HEK293 (cell line): ENCODE measurements around the gene TMEM179B.
A peak's percentile ranks its signal among the peaks of the same experiment; 100 is the strongest.
"Not testable (repeated sequence)": the region's sequence is repeated elsewhere in the genome, so short reads cannot be mapped to it uniquely, and the experiment has no call there.

Experiments used
- CTCF ChIA-PET: fragments of 350-600 bp; formaldehyde crosslinking; extraction: SDS; loops from one replicate; lab custom pipeline; 2021; ENCODE audit warnings: antibody characterized with exemption; lab: Yijun Ruan, JAX
- POLR2A ChIA-PET: fragments of 300-600 bp; formaldehyde crosslinking; extraction: SDS; loops from one replicate; lab custom pipeline; 2020; ENCODE audit warnings: antibody characterized with exemption, inconsistent platforms; lab: Yijun Ruan, JAX
- H3K27ac ChIP-seq: fragments of 200-500 bp; sonication (Bioruptor generic); 2 replicates; pipeline ENCODE4 v1.5.1; 2014; ENCODE audit warnings: low read depth, low read length, control low read depth, inconsistent platforms; ENCODE audit errors: extremely low read depth
- H3K36me3 ChIP-seq, 2 experiments: fragments of 200-500 bp in 1 of 2; sonication (Bioruptor generic) in 1 of 2; 1 replicate in 1 of 2; 2 replicates in 1 of 2; pipeline ENCODE4 v1.5.1; 2014 to 2017; ENCODE audit warnings: inconsistent platforms in 2 of 2, low read length in 2 of 2; ENCODE audit not compliant: control insufficient read depth in 2 of 2, insufficient read depth in 1 of 2
- H3K4me1 ChIP-seq: fragments of 200-500 bp; sonication (Bioruptor generic); 2 replicates; pipeline ENCODE4 v1.5.1; 2014; ENCODE audit warnings: mild to moderate bottlenecking, low read length, inconsistent platforms; ENCODE audit not compliant: control insufficient read depth, insufficient read depth
- H3K4me3 ChIP-seq: 2 replicates; pipeline ENCODE4 v1.5.1; 2011; ENCODE audit warnings: low read depth, mild to moderate bottlenecking, control low read depth, low read length, moderate library complexity
- H3K9me3 ChIP-seq: fragments of 200-500 bp; sonication (Bioruptor generic); 2 replicates; pipeline ENCODE4 v1.5.1; 2014; ENCODE audit warnings: low read depth, low read length, inconsistent platforms; ENCODE audit not compliant: control insufficient read depth, insufficient read depth
- BCL11A ChIP-seq: fragments of 450-650 bp; formaldehyde crosslinking; IDR thresholded peaks from 2 replicates; pipeline ENCODE4 v1.5.1; 2016; ENCODE audit warnings: low read depth, missing biosample characterization, missing genetic modification characterization
- KLF7 ChIP-seq: fragments of 450-650 bp; formaldehyde crosslinking; IDR thresholded peaks from 2 replicates; pipeline ENCODE4 v1.5.1; 2016; ENCODE audit warnings: missing biosample characterization, missing genetic modification characterization, borderline replicate concordance
- SP7 ChIP-seq: fragments of 450-650 bp; formaldehyde crosslinking; IDR thresholded peaks from 2 replicates; pipeline ENCODE4 v1.5.1; 2016; ENCODE audit warnings: missing biosample characterization, missing genetic modification characterization
- WT1 ChIP-seq: fragments of 450-650 bp; formaldehyde crosslinking; IDR thresholded peaks from 2 replicates; pipeline ENCODE4 v1.5.1; 2016; ENCODE audit warnings: missing biosample characterization, missing genetic modification characterization
- ZEB2 ChIP-seq: fragments of 450-650 bp; formaldehyde crosslinking; IDR thresholded peaks from 2 replicates; pipeline ENCODE4 v1.5.1; 2016; ENCODE audit warnings: missing biosample characterization, missing genetic modification characterization
- ZFHX2 ChIP-seq: fragments of 450-650 bp; formaldehyde crosslinking; conservative IDR thresholded peaks from 2 replicates; pipeline ENCODE4 v1.5.1; 2016; ENCODE audit warnings: missing biosample characterization, missing genetic modification characterization
- ZNF132 ChIP-seq: fragments of 450-650 bp; formaldehyde crosslinking; IDR thresholded peaks from 2 replicates; pipeline ENCODE4 v1.5.1; 2017; ENCODE audit warnings: missing biosample characterization, missing genetic modification characterization, borderline replicate concordance
- ZNF133 ChIP-seq: fragments of 450-650 bp; formaldehyde crosslinking; IDR thresholded peaks from 2 replicates; pipeline ENCODE4 v1.5.1; 2016; ENCODE audit warnings: missing biosample characterization, missing genetic modification characterization
- ZNF223 ChIP-seq: fragments of 450-650 bp; formaldehyde crosslinking; IDR thresholded peaks from 2 replicates; pipeline ENCODE4 v1.5.1; 2016; ENCODE audit warnings: missing biosample characterization, missing genetic modification characterization
- ZNF292 ChIP-seq: fragments of 450-650 bp; formaldehyde crosslinking; IDR thresholded peaks from 2 replicates; pipeline ENCODE4 v1.5.1; 2016; ENCODE audit warnings: low read depth, missing biosample characterization, missing genetic modification characterization, borderline replicate concordance
- ZNF366 ChIP-seq: fragments of 450-650 bp; formaldehyde crosslinking; conservative IDR thresholded peaks from 2 replicates; pipeline ENCODE4 v1.5.1; 2016; ENCODE audit warnings: missing biosample characterization, missing genetic modification characterization
- ZNF626 ChIP-seq: fragments of 450-650 bp; sonication (Bioruptor Pico); formaldehyde crosslinking; IDR thresholded peaks from 2 replicates; pipeline ENCODE4 v1.5.1; 2018; ENCODE audit warnings: missing biosample characterization, missing genetic modification characterization, inconsistent platforms
- ZNF670 ChIP-seq: fragments of 450-650 bp; formaldehyde crosslinking; IDR thresholded peaks from 2 replicates; pipeline ENCODE4 v1.5.1; 2016; ENCODE audit warnings: missing biosample characterization, missing genetic modification characterization, low read depth
- ZNF677 ChIP-seq: fragments of 450-650 bp; IDR thresholded peaks from 2 replicates; pipeline ENCODE4 v1.5.0; 2018; ENCODE audit warnings: missing biosample characterization, mild to moderate bottlenecking, missing genetic modification characterization, moderate library complexity
- ZNF792 ChIP-seq: fragments of 450-650 bp; formaldehyde crosslinking; IDR thresholded peaks from 2 replicates; pipeline ENCODE4 v1.5.1; 2016; ENCODE audit warnings: missing biosample characterization, missing genetic modification characterization
- ZNF843 ChIP-seq: fragments of 450-650 bp; formaldehyde crosslinking; IDR thresholded peaks from 2 replicates; pipeline ENCODE4 v1.5.1; 2016; ENCODE audit warnings: missing biosample characterization, missing genetic modification characterization
- TF ChIP-seq, protein P1 (sequence below): fragments of 450-650 bp; formaldehyde crosslinking; conservative IDR thresholded peaks from 2 replicates; pipeline ENCODE4 v1.5.1; 2016; ENCODE audit warnings: low read depth, missing biosample characterization, missing genetic modification characterization
- TF ChIP-seq, protein P2 (sequence below): fragments of 450-650 bp; formaldehyde crosslinking; IDR thresholded peaks from 2 replicates; pipeline ENCODE4 v1.5.1; 2016; ENCODE audit warnings: missing biosample characterization, missing genetic modification characterization

TMEM179B gene

DNA sequence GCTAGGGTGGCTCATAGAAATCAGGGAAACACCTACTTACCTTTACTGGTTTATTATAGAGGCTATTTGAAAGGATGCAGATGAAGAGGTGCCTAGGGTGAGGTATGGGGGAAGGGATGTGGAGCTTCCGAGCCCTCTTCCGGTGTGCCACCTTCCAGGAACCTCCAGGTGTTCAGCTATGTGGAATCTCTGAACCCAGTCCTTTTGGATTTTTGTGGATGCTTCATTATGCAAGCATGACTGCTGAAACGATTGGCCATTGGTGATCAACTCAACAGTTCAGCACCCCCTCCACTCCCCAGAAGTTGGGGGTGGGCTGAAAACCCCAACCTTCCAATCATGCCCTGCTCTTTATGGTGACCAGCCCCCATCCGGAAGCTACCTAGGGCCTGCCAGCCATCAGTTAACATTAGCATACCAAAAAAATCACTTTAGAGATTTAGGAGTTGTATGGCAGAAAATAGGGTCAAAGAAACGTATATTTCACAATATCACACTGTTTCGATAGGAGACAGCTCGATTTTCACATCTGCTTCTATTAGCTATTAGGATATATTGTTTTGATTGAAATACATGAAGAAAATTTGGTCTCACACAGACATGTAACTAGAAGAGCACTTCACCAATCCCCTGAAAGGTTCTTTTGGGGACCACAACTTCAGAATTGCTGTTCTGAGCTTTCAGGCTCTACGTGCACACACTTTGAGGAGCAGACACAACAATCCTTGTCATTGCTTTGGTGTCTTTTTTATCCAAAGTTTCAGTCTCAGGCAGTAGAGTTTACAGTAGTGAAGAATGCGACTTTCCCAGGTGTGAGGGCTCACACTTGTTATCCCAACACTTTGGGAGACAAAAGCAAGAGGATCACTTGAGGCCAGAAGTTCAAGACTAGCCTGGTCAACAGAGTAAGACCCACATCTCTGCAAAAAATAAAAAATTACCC is 29.1 kb upstream of the TMEM179B start:
- no peak overlapping the region for H3K27ac ChIP-seq
- POLR2A ChIA-PET, result interaction anchor here (1.1 to 1.5 kb wide), 3 partner anchors 11 to 97 kb away, joined by 3 to 4 read pairs (median 4); partner anchors contain the start of gene TMEM179B

DNA sequence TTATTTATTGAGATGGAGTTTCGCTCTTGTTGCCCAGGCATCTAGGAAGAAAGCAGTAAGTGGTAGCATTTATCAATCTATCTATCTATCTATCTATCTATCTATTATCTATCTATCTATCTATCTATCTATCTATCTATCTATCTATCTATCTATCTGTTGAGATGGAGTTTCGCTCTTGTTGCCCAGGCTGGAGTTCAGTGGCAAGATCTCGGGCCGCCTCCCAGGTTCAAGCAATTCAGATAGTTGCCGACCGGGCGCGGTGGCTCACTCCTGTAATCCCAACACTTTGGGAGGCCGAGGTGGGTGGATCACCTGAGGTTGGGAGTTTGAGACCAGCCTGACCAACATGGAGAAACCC is 26.4 kb upstream of the TMEM179B start:
- TF ChIP-seq WT1 (0 out of 2 replicates have a peak, but pooled peaks have one; percentile 11), ZNF366 (peak; percentile 70)
- H3K9me3 ChIP-seq, H3K4me3 ChIP-seq, H3K4me1 ChIP-seq, H3K27ac ChIP-seq: not testable (repeated sequence)
- H3K36me3 ChIP-seq, result peaks cover 0 to 18% of the 10 kb centered on the region in 2 experiments; a peak in 2 of 3 replicates
- ChIA-PET CTCF (interaction anchor here (3.3 kb wide), 1 partner anchor 9 kb away, joined by 28 read pairs; the partner anchor contains the start of gene TAF6L), POLR2A (interaction anchor here (0.6 to 4.2 kb wide), 22 partner anchors 7 to 187 kb away, joined by 3 to 35 read pairs (median 7); partner anchors contain the start of genes C11orf98, CSKMT, EEF1G and HNRNPUL2)

More for the DNA sequence above, 29.1 kb upstream of the TMEM179B start:
- CTCF ChIA-PET, result interaction anchor here (0.8 to 1.9 kb wide), 2 partner anchors 9 to 12 kb away, joined by 5 to 6 read pairs; no protein-coding TSS in a partner anchor
- no peaks in the 10 kb centered on the region for H3K9me3 ChIP-seq
- H3K4me1 ChIP-seq, result peaks cover 4% of the 10 kb centered on the region; the same call in 1 of the 2 replicates
- no peak for TF ChIP-seq BCL11A (tag by site-specific recombination)
- TF ChIP-seq ZNF677 (tag by site-specific recombination), result no peak
- no peak overlapping the region for H3K4me3 ChIP-seq
- peaks cover 0 to 7% of the 10 kb centered on the region in 2 experiments; a peak in 2 of 3 replicates for H3K36me3 ChIP-seq

DNA sequence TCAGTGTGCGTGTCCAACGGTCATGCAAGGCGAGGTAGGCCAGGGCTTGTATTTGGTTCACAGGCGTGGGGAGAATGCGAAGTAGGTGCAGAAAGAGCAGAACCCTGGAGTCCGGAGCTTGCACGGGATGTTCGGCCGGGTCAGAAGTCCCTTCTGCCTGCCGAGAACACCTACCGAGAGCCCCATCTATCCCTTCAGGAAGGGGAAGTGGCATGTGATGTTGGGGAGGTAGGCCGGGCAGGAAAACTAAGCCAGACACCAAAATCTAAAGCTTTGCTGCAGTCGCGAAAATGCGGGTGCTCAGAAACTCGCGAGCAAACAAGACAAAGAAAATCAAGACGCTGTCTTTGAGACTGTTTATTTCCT is 16.4 kb upstream of the TMEM179B start:
- ChIA-PET CTCF (interaction anchor here (0.6 to 4.4 kb wide), 7 partner anchors 10 to 224 kb away, joined by 3 to 37 read pairs (median 6); partner anchors contain the start of genes AHNAK, POLR2G and TMEM179B), POLR2A (interaction anchor here (0.6 to 5.4 kb wide), 18 partner anchors 9 to 197 kb away, joined by 3 to 68 read pairs (median 6); partner anchors contain the start of genes HNRNPUL2, LBHD1, POLR2G and SLC3A2)
- peak overlapping the region; percentile 16 for H3K4me3 ChIP-seq
- peaks cover 0 to 33% of the 10 kb centered on the region in 2 experiments; a peak in 2 of 3 replicates for H3K36me3 ChIP-seq
- H3K9me3 ChIP-seq, result no peaks in the 10 kb centered on the region
- no peak for TF ChIP-seq ZNF792 (tag by site-specific recombination)
- TF ChIP-seq ZNF292 (tag by site-specific recombination), result no peak
- TF ChIP-seq, protein P1, sequence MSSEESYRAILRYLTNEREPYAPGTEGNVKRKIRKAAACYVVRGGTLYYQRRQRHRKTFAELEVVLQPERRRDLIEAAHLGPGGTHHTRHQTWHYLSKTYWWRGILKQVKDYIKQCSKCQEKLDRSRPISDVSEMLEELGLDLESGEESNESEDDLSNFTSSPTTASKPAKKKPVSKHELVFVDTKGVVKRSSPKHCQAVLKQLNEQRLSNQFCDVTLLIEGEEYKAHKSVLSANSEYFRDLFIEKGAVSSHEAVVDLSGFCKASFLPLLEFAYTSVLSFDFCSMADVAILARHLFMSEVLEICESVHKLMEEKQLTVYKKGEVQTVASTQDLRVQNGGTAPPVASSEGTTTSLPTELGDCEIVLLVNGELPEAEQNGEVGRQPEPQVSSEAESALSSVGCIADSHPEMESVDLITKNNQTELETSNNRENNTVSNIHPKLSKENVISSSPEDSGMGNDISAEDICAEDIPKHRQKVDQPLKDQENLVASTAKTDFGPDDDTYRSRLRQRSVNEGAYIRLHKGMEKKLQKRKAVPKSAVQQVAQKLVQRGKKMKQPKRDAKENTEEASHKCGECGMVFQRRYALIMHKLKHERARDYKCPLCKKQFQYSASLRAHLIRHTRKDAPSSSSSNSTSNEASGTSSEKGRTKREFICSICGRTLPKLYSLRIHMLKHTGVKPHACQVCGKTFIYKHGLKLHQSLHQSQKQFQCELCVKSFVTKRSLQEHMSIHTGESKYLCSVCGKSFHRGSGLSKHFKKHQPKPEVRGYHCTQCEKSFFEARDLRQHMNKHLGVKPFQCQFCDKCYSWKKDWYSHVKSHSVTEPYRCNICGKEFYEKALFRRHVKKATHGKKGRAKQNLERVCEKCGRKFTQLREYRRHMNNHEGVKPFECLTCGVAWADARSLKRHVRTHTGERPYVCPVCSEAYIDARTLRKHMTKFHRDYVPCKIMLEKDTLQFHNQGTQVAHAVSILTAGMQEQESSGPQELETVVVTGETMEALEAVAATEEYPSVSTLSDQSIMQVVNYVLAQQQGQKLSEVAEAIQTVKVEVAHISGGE (tag by site-specific recombination), result peak; percentile 32; the same call in 1 of the 2 replicates
- no peak for TF ChIP-seq ZNF132 (tag by site-specific recombination)
- peak overlapping the region; percentile 72 for H3K27ac ChIP-seq
- no peaks in the 10 kb centered on the region for H3K4me1 ChIP-seq

DNA sequence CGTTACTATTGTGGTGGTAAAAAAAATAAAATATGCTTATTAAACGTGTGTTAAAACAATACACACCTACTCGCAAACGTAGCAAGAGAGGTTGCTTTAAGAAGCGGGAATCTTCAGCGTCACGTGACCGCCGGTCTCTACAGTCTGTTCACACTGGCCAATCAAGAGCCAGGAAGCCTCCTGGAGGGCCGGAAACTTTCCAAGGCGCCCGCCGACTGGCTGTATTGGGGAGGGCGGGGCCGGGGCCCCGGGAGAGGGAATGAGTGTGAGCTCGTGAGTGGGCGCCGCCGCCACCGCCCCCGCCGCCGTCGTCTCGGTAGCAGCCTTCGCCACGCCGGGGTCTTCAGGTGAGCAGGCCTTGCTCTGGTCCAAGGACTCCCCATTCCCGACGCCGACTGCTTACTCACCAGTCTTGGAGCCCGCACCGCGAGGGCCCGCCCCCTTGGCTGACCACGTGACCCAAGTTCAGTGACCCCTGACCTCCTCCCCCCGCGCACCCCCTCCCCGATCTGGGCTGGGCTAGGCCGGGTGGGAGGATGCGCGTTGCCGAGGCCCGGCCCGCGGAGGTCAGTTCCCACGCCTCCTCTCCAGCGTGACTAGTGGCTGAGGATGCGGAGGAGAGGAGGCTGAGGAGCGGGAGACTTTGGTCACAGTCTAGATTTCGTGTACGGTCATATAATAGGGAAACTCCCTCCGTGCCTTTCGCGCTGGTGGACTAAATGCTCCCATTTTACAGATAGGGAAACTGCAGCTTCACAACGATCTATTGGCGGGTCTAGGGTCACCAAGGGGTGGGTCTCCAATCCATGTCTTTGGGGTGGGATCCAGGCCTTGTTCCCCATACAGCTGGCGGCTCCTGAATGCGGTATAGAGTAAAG is 15.8 kb upstream of the TMEM179B start, which contains the start of gene TAF6L:
TSS of gene TAF6L (plus strand) at position 253 of the 878 bp plus-strand sequence. CDS start 4,388 bp downstream, outside the sequence.
- Histone ChIP-seq H3K4me3 (peak within 1 kb of the TSS; percentile 71), H3K4me1 (no peaks in the 10 kb centered on the region), H3K27ac (peak within 1 kb of the TSS; percentile 72), H3K36me3 (peaks cover 0 to 34% of the 10 kb centered on the region in 2 experiments; a peak in 2 of 3 replicates), H3K9me3 (no peaks in the 10 kb centered on the region)
- ChIA-PET CTCF (interaction anchor here (0.6 to 4.4 kb wide), 7 partner anchors 10 to 98 kb away, joined by 3 to 37 read pairs (median 6); partner anchors contain the start of genes POLR2G and TMEM179B), POLR2A (interaction anchor here (0.5 to 5.4 kb wide), 23 partner anchors 9 to 1219 kb away, joined by 3 to 68 read pairs (median 5); partner anchors contain the start of genes C11orf98, CSKMT, HNRNPUL2 and LBHD1)
- peak; percentile 94 for TF ChIP-seq ZFHX2 (tag by site-specific recombination)
- peak; percentile 70; the same call in 1 of the 2 replicates for TF ChIP-seq ZEB2 (tag by site-specific recombination)
- peak; percentile 69 for TF ChIP-seq KLF7 (tag by site-specific recombination)
- no peak for TF ChIP-seq ZNF670
- TF ChIP-seq, protein P2, sequence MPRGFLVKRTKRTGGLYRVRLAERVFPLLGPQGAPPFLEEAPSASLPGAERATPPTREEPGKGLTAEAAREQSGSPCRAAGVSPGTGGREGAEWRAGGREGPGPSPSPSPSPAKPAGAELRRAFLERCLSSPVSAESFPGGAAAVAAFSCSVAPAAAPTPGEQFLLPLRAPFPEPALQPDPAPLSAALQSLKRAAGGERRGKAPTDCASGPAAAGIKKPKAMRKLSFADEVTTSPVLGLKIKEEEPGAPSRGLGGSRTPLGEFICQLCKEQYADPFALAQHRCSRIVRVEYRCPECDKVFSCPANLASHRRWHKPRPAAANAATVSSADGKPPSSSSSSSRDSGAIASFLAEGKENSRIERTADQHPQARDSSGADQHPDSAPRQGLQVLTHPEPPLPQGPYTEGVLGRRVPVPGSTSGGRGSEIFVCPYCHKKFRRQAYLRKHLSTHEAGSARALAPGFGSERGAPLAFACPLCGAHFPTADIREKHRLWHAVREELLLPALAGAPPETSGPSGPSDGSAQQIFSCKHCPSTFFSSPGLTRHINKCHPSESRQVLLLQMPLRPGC (tag by site-specific recombination), result no peak
- no peak for TF ChIP-seq ZNF223 (tag by site-specific recombination)
- no peak for TF ChIP-seq ZNF626
- TF ChIP-seq ZNF133 (tag by site-specific recombination), result no peak
- peak; percentile 70; the same call in 1 of the 2 replicates for TF ChIP-seq SP7 (tag by site-specific recombination)
- TF ChIP-seq ZNF843 (tag by site-specific recombination), result peak; percentile 44; the same call in 1 of the 2 replicates
